AG08396 (cell line): ENCODE measurements around the gene JADE2.
A peak's percentile ranks its signal among the peaks of the same experiment; 100 is the strongest.
"Not testable (repeated sequence)": the region's sequence is repeated elsewhere in the genome, so short reads cannot be mapped to it uniquely, and the experiment has no call there.

Source experiments
- DNase-seq: peaks from one replicate; pipeline ENCODE4 v3.0.0; 2012; ENCODE audit warnings: low spot score, mixed read lengths

JADE2 gene

GRCh38 chr5:134552301-134552700 is 26.8 kb downstream of the JADE2 start:
- DNase-seq: peak; percentile 67

GRCh38 chr5:134552716-134553115 is 27.2 kb downstream of the JADE2 start:
- DNase-seq: not testable (repeated sequence)

GRCh38 chr5:134553821-134554267 is 28.4 kb downstream of the JADE2 start:
- DNase-seq: no peak

- DNase-seq: peak; percentile 38
Observed at GRCh38 chr5:134554319-134555222, 29.1 kb downstream of the JADE2 start.

GRCh38 chr5:134555223-134555889 is 29.9 kb downstream of the JADE2 start:
- DNase-seq: no peak

- DNase-seq: peak; percentile 64
Observed at GRCh38 chr5:134555890-134556311, 30.4 kb downstream of the JADE2 start.

- not testable (repeated sequence) for DNase-seq
Observed at GRCh38 chr5:134556588-134556987, 31.1 kb downstream of the JADE2 start.

GRCh38 chr5:134556994-134557393 is 31.5 kb downstream of the JADE2 start:
- DNase-seq: no peak

- DNase-seq: no peak
Observed at GRCh38 chr5:134559672-134560071, 34.2 kb downstream of the JADE2 start.

GRCh38 chr5:134560698-134561097 is 35.2 kb downstream of the JADE2 start:
- no peak for DNase-seq

- DNase-seq: peak; percentile 46
Observed at GRCh38 chr5:134561871-134562296, 36.4 kb downstream of the JADE2 start.

GRCh38 chr5:134563221-134563620 is 37.8 kb downstream of the JADE2 start:
- DNase-seq: no peak

- no peak for DNase-seq
Observed at GRCh38 chr5:134563962-134564361, 38.5 kb downstream of the JADE2 start.

- DNase-seq: no peak
Observed at GRCh38 chr5:134564396-134564795, 38.9 kb downstream of the JADE2 start.

- no peak for DNase-seq
Observed at GRCh38 chr5:134565791-134566740, 40.6 kb downstream of the JADE2 start.

- no peak for DNase-seq
Observed at GRCh38 chr5:134566741-134567221, 41.3 kb downstream of the JADE2 start.

GRCh38 chr5:134567641-134568336 is 42.3 kb downstream of the JADE2 start:
- peak; percentile 78 for DNase-seq

GRCh38 chr5:134568337-134568700 is 42.8 kb downstream of the JADE2 start:
- DNase-seq: no peak

GRCh38 chr5:134568761-134569695 is 43.6 kb downstream of the JADE2 start:
- DNase-seq: peak; percentile 53

- no peak for DNase-seq
Observed at GRCh38 chr5:134569758-134570364, 44.4 kb downstream of the JADE2 start.
